GM18511 (cell line): ENCODE measurements around the gene CDC16.
"Not testable (repeated sequence)": the region's sequence is repeated elsewhere in the genome, so short reads cannot be mapped to it uniquely, and the experiment has no call there.

Experiments used
- ATAC-seq: cut with Tn5 transposase; IDR thresholded peaks from one replicate; pipeline ENCODE4 v1.9.1; 2021; ENCODE audit warnings: mild to moderate bottlenecking, moderate library complexity; ENCODE audit not compliant: unreplicated experiment

CDC16 gene

GRCh38 chr13:114227528-114227927, 7.2 kb upstream of the CDC16 start:
- no peak for ATAC-seq

- no peak for ATAC-seq
Measured at GRCh38 chr13:114228176-114228575, 6.5 kb upstream of the CDC16 start.

GRCh38 chr13:114229506-114229905, 5.2 kb upstream of the CDC16 start:
- no peak for ATAC-seq

- no peak for ATAC-seq
Measured at GRCh38 chr13:114230117-114230516, 4.6 kb upstream of the CDC16 start.

- no peak for ATAC-seq
Measured at GRCh38 chr13:114230575-114230974, 4.1 kb upstream of the CDC16 start.

GRCh38 chr13:114231886-114232285, 2.8 kb upstream of the CDC16 start:
- no peak for ATAC-seq

- ATAC-seq = no peak
Measured at GRCh38 chr13:114234266-114234644, 442 bp upstream of the CDC16 start.

- no peak for ATAC-seq
Measured at GRCh38 chr13:114235697-114236096, 1.0 kb downstream of the CDC16 start.

GRCh38 chr13:114236227-114236626, 1.5 kb downstream of the CDC16 start:
- no peak for ATAC-seq

GRCh38 chr13:114237415-114238112, 2.9 kb downstream of the CDC16 start:
- ATAC-seq = no peak

- no peak for ATAC-seq
Measured at GRCh38 chr13:114241918-114242317, 7.2 kb downstream of the CDC16 start.

- no peak for ATAC-seq
Measured at GRCh38 chr13:114243971-114244370, 9.3 kb downstream of the CDC16 start.

- ATAC-seq = no peak
Measured at GRCh38 chr13:114244637-114245036, 9.9 kb downstream of the CDC16 start.

GRCh38 chr13:114248011-114248410, 13.3 kb downstream of the CDC16 start:
- no peak for ATAC-seq

- no peak for ATAC-seq
Measured at GRCh38 chr13:114249077-114249476, 14.4 kb downstream of the CDC16 start.

- ATAC-seq = not testable (repeated sequence)
Measured at GRCh38 chr13:114251639-114252440, 17.1 kb downstream of the CDC16 start.

- ATAC-seq = no peak
Measured at GRCh38 chr13:114256547-114256946, 21.9 kb downstream of the CDC16 start.

- ATAC-seq = no peak
Measured at GRCh38 chr13:114257014-114257413, 22.3 kb downstream of the CDC16 start.

GRCh38 chr13:114258589-114258988, 23.9 kb downstream of the CDC16 start:
- no peak for ATAC-seq

- ATAC-seq = no peak
Measured at GRCh38 chr13:114259374-114259773, 24.7 kb downstream of the CDC16 start.

- no peak for ATAC-seq
Measured at GRCh38 chr13:114259974-114260373, 25.3 kb downstream of the CDC16 start.

GRCh38 chr13:114260814-114261213, 26.1 kb downstream of the CDC16 start:
- ATAC-seq = no peak
